ENCODE results near the gene XPO1. TPM values are rescaled to one million over a fixed set of nuclear protein-coding genes. Genes with fewer than 3 reads are reported as not detected.

The XPO1 gene
- total and polyA plus RNA-seq, 4 donors = 15.0 to 149 (median 41.3) TPM

DNA sequence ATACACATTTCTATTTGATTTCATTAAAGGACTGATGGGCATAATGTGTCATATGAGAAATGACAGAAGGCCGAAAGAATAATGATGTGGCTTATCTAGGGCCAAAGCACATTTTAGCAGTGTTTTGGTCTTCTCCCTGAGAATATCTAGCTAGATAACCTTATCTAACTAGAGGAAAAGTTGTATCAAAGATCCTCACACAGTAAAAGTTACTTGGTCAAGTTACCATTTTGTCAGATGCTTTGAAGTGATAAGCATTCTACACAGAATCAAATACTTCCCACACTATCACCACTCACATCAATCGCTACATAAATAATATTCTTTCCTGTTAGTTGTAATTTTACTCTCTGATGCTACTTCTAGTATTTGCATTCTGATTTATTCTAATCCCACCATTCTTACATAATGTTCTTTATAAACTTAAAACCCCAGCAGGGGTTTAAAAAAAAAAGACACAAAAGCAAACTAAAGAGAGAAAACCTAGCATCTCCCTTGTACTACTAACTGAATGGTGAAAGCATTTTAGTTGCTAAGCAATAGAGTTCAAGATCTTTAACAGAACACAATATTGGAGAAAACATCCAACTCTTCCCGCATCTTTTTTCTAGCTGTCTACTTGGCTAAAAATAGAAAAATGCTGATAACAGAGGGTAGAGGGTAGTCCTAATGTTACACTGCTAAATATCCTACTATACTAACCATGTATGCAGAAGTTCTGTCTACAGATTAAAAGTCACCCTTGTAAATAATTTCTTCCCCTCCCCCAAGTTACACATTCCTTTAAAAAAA, 8.0 kb downstream of the XPO1 start:
- Histone ChIP-seq H3K36me3 (ENCODE audit: control insufficient read depth in 4 of 4, insufficient read depth in 3 of 4, low read depth in 1 of 4, low read length in 3 of 4) (peaks cover 4 to 15% (median 6%) of the 10 kb centered on the region in 4 donors), H3K27me3 (ENCODE audit: control insufficient read depth in 4 of 4, insufficient read depth in 4 of 4, low read length in 3 of 4) (no peaks in the 10 kb centered on the region), H3K4me3 (ENCODE audit: low read depth in 1 of 3, low read length in 3 of 3) (no peak overlapping the region), H3K9me3 (ENCODE audit: control insufficient read depth in 4 of 4, low read length in 3 of 4) (no peaks in the 10 kb centered on the region), H3K9ac (ENCODE audit: low read depth in 1 of 2, low read length in 2 of 2) (no peak overlapping the region), H3K27ac (ENCODE audit: low read depth in 1 of 2, low read length in 2 of 2) (no peak overlapping the region), H3K4me1 (ENCODE audit: control insufficient read depth in 4 of 4, insufficient read depth in 4 of 4, low read length in 3 of 4) (peaks cover 1 to 17% (median 9%) of the 10 kb centered on the region in 4 donors)
- TF ChIP-seq, protein P1, sequence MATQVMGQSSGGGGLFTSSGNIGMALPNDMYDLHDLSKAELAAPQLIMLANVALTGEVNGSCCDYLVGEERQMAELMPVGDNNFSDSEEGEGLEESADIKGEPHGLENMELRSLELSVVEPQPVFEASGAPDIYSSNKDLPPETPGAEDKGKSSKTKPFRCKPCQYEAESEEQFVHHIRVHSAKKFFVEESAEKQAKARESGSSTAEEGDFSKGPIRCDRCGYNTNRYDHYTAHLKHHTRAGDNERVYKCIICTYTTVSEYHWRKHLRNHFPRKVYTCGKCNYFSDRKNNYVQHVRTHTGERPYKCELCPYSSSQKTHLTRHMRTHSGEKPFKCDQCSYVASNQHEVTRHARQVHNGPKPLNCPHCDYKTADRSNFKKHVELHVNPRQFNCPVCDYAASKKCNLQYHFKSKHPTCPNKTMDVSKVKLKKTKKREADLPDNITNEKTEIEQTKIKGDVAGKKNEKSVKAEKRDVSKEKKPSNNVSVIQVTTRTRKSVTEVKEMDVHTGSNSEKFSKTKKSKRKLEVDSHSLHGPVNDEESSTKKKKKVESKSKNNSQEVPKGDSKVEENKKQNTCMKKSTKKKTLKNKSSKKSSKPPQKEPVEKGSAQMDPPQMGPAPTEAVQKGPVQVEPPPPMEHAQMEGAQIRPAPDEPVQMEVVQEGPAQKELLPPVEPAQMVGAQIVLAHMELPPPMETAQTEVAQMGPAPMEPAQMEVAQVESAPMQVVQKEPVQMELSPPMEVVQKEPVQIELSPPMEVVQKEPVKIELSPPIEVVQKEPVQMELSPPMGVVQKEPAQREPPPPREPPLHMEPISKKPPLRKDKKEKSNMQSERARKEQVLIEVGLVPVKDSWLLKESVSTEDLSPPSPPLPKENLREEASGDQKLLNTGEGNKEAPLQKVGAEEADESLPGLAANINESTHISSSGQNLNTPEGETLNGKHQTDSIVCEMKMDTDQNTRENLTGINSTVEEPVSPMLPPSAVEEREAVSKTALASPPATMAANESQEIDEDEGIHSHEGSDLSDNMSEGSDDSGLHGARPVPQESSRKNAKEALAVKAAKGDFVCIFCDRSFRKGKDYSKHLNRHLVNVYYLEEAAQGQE (IDR thresholded peaks at IDR 0.05) = no peak
- no peak for DNase-seq (ENCODE audit: low spot score)
- 82% methylated on average over 3 of the region's 3 CpGs for WGBS

DNA sequence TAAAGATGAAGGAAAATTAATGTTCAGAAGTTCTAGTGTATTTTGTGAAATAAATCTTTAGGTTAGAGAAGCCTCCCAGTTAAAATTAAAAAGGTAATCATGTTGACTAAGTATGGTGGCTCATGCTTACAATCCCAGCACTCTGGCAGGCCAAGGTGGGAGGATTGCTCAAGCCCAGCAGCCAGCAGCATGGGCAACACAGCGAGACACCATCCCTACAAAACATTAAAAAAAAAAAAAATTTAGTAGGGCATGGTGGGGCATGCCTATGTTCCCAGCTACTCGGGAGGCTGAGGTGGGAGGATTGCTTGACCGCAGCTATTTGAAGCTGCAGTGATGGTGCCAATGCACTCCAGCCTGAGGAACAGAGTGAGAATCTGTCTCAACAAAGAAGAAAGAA, 17.9 kb downstream of the XPO1 start:
- no peaks in the 10 kb centered on the region for H3K4me1 ChIP-seq (ENCODE audit: control insufficient read depth in 4 of 4, insufficient read depth in 4 of 4, low read length in 3 of 4)
- no peaks in the 10 kb centered on the region for H3K27me3 ChIP-seq (ENCODE audit: control insufficient read depth in 4 of 4, insufficient read depth in 4 of 4, low read length in 3 of 4)
- TF ChIP-seq, protein P2, sequence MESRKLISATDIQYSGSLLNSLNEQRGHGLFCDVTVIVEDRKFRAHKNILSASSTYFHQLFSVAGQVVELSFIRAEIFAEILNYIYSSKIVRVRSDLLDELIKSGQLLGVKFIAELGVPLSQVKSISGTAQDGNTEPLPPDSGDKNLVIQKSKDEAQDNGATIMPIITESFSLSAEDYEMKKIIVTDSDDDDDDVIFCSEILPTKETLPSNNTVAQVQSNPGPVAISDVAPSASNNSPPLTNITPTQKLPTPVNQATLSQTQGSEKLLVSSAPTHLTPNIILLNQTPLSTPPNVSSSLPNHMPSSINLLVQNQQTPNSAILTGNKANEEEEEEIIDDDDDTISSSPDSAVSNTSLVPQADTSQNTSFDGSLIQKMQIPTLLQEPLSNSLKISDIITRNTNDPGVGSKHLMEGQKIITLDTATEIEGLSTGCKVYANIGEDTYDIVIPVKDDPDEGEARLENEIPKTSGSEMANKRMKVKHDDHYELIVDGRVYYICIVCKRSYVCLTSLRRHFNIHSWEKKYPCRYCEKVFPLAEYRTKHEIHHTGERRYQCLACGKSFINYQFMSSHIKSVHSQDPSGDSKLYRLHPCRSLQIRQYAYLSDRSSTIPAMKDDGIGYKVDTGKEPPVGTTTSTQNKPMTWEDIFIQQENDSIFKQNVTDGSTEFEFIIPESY (IDR thresholded peaks at IDR 0.05) = no peak
- TF ChIP-seq YY1 (IDR thresholded peaks at IDR 0.05) = no peak
- TF ChIP-seq, protein P3, sequence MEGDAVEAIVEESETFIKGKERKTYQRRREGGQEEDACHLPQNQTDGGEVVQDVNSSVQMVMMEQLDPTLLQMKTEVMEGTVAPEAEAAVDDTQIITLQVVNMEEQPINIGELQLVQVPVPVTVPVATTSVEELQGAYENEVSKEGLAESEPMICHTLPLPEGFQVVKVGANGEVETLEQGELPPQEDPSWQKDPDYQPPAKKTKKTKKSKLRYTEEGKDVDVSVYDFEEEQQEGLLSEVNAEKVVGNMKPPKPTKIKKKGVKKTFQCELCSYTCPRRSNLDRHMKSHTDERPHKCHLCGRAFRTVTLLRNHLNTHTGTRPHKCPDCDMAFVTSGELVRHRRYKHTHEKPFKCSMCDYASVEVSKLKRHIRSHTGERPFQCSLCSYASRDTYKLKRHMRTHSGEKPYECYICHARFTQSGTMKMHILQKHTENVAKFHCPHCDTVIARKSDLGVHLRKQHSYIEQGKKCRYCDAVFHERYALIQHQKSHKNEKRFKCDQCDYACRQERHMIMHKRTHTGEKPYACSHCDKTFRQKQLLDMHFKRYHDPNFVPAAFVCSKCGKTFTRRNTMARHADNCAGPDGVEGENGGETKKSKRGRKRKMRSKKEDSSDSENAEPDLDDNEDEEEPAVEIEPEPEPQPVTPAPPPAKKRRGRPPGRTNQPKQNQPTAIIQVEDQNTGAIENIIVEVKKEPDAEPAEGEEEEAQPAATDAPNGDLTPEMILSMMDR (IDR thresholded peaks at IDR 0.05; ENCODE audit: low read depth, low read length, missing input control) = no peak
- no peak for TF ChIP-seq FOXA1 (IDR thresholded peaks at IDR 0.05)
- no peak for TF ChIP-seq NR2F2 (IDR thresholded peaks at IDR 0.05)
- TF ChIP-seq EGR1 (IDR thresholded peaks at IDR 0.05; ENCODE audit: low read depth in 2 of 2) = no peak
- TF ChIP-seq, protein P4, sequence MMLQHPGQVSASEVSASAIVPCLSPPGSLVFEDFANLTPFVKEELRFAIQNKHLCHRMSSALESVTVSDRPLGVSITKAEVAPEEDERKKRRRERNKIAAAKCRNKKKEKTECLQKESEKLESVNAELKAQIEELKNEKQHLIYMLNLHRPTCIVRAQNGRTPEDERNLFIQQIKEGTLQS (IDR thresholded peaks at IDR 0.05) = no peak
- TF ChIP-seq HNF4G (IDR thresholded peaks at IDR 0.05) = no peak
- TF ChIP-seq, protein P5, sequence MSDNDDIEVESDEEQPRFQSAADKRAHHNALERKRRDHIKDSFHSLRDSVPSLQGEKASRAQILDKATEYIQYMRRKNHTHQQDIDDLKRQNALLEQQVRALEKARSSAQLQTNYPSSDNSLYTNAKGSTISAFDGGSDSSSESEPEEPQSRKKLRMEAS (IDR thresholded peaks at IDR 0.05) = no peak
- TF ChIP-seq SP1 (IDR thresholded peaks at IDR 0.05) = no peak
- TF ChIP-seq TAF1 (conservative IDR thresholded peaks at IDR 0.05) = no peak
- TF ChIP-seq, protein P1 (IDR thresholded peaks at IDR 0.05) = no peak
- no peak for TF ChIP-seq JUND (IDR thresholded peaks at IDR 0.05)
- H3K4me3 ChIP-seq (ENCODE audit: low read depth in 1 of 3, low read length in 3 of 3) = no peak overlapping the region
- H3K27ac ChIP-seq (ENCODE audit: low read depth in 1 of 2, low read length in 2 of 2) = no peak overlapping the region
- H3K9me3 ChIP-seq (ENCODE audit: control insufficient read depth in 4 of 4, low read length in 3 of 4) = no peaks in the 10 kb centered on the region
- peaks cover 8 to 43% (median 19%) of the 10 kb centered on the region in 4 donors for H3K36me3 ChIP-seq (ENCODE audit: control insufficient read depth in 4 of 4, insufficient read depth in 3 of 4, low read depth in 1 of 4, low read length in 3 of 4)
- no peak for DNase-seq (ENCODE audit: low spot score)
- H3K9ac ChIP-seq (ENCODE audit: low read depth in 1 of 2, low read length in 2 of 2) = no peak overlapping the region
- 94% methylated on average over 3 of the region's 3 CpGs for WGBS
